Measurements from ENCODE around the gene DIO3. TPM values are rescaled to one million over a fixed set of nuclear protein-coding genes. Genes with fewer than 3 reads are reported as not detected.

The DIO3 gene
- total and polyA plus RNA-seq, 2 of the 4 experiments (the other 2 are of a cell fraction): not detected

DNA sequence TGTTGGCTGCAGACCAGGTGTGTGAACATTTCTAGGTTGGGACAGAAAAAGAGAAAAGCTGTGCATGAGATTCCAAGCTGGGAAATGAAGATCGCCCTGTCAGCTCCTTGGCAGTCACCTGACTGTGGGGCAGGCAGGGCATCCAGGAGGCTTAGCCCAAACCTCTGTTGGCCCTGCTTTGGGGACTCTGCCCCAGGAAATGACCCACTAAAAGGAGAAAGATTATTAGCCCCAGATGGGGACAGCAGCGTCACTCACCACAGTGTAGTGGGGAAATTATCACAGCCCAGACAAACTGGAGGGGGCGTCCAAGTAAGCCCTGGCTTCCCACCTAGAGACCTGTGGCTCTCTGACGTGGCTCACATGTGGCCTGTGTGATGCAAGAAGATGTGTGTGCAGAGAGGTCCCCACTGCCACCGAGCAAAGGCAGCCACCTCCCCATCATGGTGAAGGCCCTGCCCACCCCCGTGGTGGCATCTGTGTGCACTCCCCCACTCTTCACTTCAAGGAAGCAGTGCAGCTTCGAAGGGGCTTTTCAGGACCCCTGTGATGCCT lies 39.1 kb downstream of the DIO3 start:
- Histone ChIP-seq H3K4ac (ENCODE audit: low read depth, low read length) (no peak overlapping the region), H3K4me3 (ENCODE audit: insufficient read depth, low read depth, low read length) (no peak overlapping the region), H4K8ac (ENCODE audit: low read depth in 2 of 2, low read length in 2 of 2) (no peak overlapping the region), H3K56ac (ENCODE audit: extremely low read depth, insufficient read depth, low read length) (no peak overlapping the region), H3K9ac (ENCODE audit: low read depth, low read length) (no peak overlapping the region), H3K9me3 (ENCODE audit: control insufficient read depth, insufficient read depth, low read length) (no peaks in the 10 kb centered on the region), H2BK15ac (ENCODE audit: low read depth, low read length) (no peak overlapping the region), H3K36me3 (ENCODE audit: control insufficient read depth, insufficient read depth, low read length) (no peaks in the 10 kb centered on the region), H3K23ac (ENCODE audit: low read depth, low read length) (no peak overlapping the region), H2BK20ac (ENCODE audit: low read depth, low read length) (no peak overlapping the region), H3K14ac (replicated peaks; ENCODE audit: low read depth, low read length) (no peak overlapping the region), H3K4me2 (ENCODE audit: low read depth, low read length) (no peak overlapping the region), H4K91ac (ENCODE audit: insufficient read depth, low read depth, low read length) (no peak overlapping the region), H3K9me1 (ENCODE audit: insufficient read depth, low read length) (no peaks in the 10 kb centered on the region), H3K27me3 (ENCODE audit: control insufficient read depth, insufficient read depth, low read length) (peaks cover 8% of the 10 kb centered on the region; the same call in 1 of the 2 replicates), H2BK5ac (ENCODE audit: low read depth, low read length, poor library complexity, severe bottlenecking) (no peak overlapping the region), H2AFZ (replicated peaks; ENCODE audit: low read length, poor library complexity) (no peak overlapping the region), H2AK9ac (replicated peaks; ENCODE audit: low read depth, low read length, poor library complexity) (no peak overlapping the region), H4K20me1 (ENCODE audit: insufficient read depth, low read length) (no peaks in the 10 kb centered on the region), H3K18ac (ENCODE audit: low read depth, low read length) (no peak overlapping the region), H2BK120ac (ENCODE audit: low read depth, low read length) (no peak overlapping the region), H2AK5ac (ENCODE audit: low read depth, low read length) (no peak overlapping the region), H3K79me1 (ENCODE audit: low read depth in 1 of 2, low read length in 2 of 2) (no peaks in the 10 kb centered on the region), H3K27ac (ENCODE audit: insufficient read depth, low read length) (no peak overlapping the region), H3K4me1 (ENCODE audit: control insufficient read depth, insufficient read depth, low read length) (no peaks in the 10 kb centered on the region), H4K5ac (ENCODE audit: low read depth, low read length) (no peak overlapping the region)
- ATAC-seq (ENCODE audit: low read depth) (no peak), DNase-seq (no peak)
- ChIA-PET CTCF (no interaction called here), POLR2A (ENCODE audit: unreplicated experiment) (no interaction called here)
- TF ChIP-seq RFX5 (IDR thresholded peaks at IDR 0.05; ENCODE audit: low read depth, low read length) (no peak), RAD21 (IDR thresholded peaks at IDR 0.05; ENCODE audit: low read length) (no peak), FOS (IDR thresholded peaks at IDR 0.05; ENCODE audit: low read depth, low read length) (no peak), BHLHE40 (IDR thresholded peaks at IDR 0.05; ENCODE audit: low read depth, low read length) (no peak), MAFK (IDR thresholded peaks at IDR 0.05; ENCODE audit: low read depth, low read length) (no peak), NFE2L2 (IDR thresholded peaks at IDR 0.05; ENCODE audit: low read depth, low read length) (no peak), MXI1 (IDR thresholded peaks at IDR 0.05; ENCODE audit: borderline replicate concordance, low read depth, low read length) (no peak), CEBPB (IDR thresholded peaks at IDR 0.05; ENCODE audit: low read depth, low read length) (no peak), POLR2A (IDR thresholded peaks at IDR 0.05; ENCODE audit: low read depth, low read length) (no peak), RCOR1 (IDR thresholded peaks at IDR 0.05; ENCODE audit: insufficient replicate concordance, low read length) (no peak), SMC3 (IDR thresholded peaks at IDR 0.05; ENCODE audit: low read depth, low read length) (no peak), CHD1 (IDR thresholded peaks at IDR 0.05; ENCODE audit: low read depth, low read length) (no peak), MAZ (IDR thresholded peaks at IDR 0.05; ENCODE audit: borderline replicate concordance, low read depth, low read length) (no peak)
- TF ChIP-seq, protein P1, sequence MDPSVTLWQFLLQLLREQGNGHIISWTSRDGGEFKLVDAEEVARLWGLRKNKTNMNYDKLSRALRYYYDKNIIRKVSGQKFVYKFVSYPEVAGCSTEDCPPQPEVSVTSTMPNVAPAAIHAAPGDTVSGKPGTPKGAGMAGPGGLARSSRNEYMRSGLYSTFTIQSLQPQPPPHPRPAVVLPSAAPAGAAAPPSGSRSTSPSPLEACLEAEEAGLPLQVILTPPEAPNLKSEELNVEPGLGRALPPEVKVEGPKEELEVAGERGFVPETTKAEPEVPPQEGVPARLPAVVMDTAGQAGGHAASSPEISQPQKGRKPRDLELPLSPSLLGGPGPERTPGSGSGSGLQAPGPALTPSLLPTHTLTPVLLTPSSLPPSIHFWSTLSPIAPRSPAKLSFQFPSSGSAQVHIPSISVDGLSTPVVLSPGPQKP (IDR thresholded peaks at IDR 0.05; ENCODE audit: borderline replicate concordance, low read depth, low read length): no peak
- TF ChIP-seq, protein P2, sequence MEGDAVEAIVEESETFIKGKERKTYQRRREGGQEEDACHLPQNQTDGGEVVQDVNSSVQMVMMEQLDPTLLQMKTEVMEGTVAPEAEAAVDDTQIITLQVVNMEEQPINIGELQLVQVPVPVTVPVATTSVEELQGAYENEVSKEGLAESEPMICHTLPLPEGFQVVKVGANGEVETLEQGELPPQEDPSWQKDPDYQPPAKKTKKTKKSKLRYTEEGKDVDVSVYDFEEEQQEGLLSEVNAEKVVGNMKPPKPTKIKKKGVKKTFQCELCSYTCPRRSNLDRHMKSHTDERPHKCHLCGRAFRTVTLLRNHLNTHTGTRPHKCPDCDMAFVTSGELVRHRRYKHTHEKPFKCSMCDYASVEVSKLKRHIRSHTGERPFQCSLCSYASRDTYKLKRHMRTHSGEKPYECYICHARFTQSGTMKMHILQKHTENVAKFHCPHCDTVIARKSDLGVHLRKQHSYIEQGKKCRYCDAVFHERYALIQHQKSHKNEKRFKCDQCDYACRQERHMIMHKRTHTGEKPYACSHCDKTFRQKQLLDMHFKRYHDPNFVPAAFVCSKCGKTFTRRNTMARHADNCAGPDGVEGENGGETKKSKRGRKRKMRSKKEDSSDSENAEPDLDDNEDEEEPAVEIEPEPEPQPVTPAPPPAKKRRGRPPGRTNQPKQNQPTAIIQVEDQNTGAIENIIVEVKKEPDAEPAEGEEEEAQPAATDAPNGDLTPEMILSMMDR (conservative IDR thresholded peaks at IDR 0.05; ENCODE audit: low read depth, low read length): no peak
- TF ChIP-seq, protein P3, sequence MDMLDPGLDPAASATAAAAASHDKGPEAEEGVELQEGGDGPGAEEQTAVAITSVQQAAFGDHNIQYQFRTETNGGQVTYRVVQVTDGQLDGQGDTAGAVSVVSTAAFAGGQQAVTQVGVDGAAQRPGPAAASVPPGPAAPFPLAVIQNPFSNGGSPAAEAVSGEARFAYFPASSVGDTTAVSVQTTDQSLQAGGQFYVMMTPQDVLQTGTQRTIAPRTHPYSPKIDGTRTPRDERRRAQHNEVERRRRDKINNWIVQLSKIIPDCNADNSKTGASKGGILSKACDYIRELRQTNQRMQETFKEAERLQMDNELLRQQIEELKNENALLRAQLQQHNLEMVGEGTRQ (IDR thresholded peaks at IDR 0.05; ENCODE audit: low read depth, low read length): no peak
- intact Hi-C loops (cut with micrococcal nuclease): no loop called here
- dilution Hi-C loops (cut with HindIII; ENCODE audit: low sequenced_read_pairs, unreplicated experiment): no loop called here
- 40% methylated on average over 2 of the region's 7 CpGs; no CpG with 5 or more reads in 1 of the 2 experiments for WGBS, 2 experiments (ENCODE audit: extremely low coverage in 2 of 2, insufficient read length in 1 of 2)
- no TSS peak for BruUV-seq (replicated peaks)
- in situ Hi-C loops (cut with MboI; ENCODE audit: low sequenced_read_pairs): no loop called here

Measured in IMR-90 (cell line).